HEK293 (cell line): ENCODE results near the gene CHCHD5.

Experiments used
- CTCF ChIP-seq: fragments of 450-650 bp; formaldehyde crosslinking; IDR thresholded peaks from 2 replicates; pipeline ENCODE4 v1.5.1; 2016; ENCODE audit warnings: missing biosample characterization, missing genetic modification characterization
- EGR2 ChIP-seq: fragments of 450-650 bp; formaldehyde crosslinking; IDR thresholded peaks from 2 replicates; pipeline ENCODE4 v1.5.1; 2016; ENCODE audit warnings: low read depth, missing biosample characterization, missing genetic modification characterization
- HOXD13 ChIP-seq: sonication (generic); formaldehyde crosslinking; IDR thresholded peaks from 2 replicates; pipeline ENCODE4 v1.8.0; 2022; ENCODE audit warnings: missing genetic modification reagents, borderline replicate concordance
- KLF16 ChIP-seq: fragments of 450-650 bp; formaldehyde crosslinking; IDR thresholded peaks from 2 replicates; pipeline ENCODE4 v1.5.1; 2017; ENCODE audit warnings: missing biosample characterization, missing genetic modification characterization
- TRIM28 ChIP-seq: IDR thresholded peaks from 2 replicates; pipeline ENCODE4 v1.6.1; 2011; ENCODE audit warnings: low read length, control low read depth, borderline replicate concordance
- ZBTB10 ChIP-seq: fragments of 450-650 bp; formaldehyde crosslinking; IDR thresholded peaks from 2 replicates; pipeline ENCODE4 v1.5.1; 2016; ENCODE audit warnings: missing biosample characterization, missing genetic modification characterization
- ZBTB49 ChIP-seq: fragments of 450-650 bp; formaldehyde crosslinking; IDR thresholded peaks from 2 replicates; pipeline ENCODE4 v1.5.1; 2016; ENCODE audit warnings: missing biosample characterization, missing genetic modification characterization, low read depth
- ZNF146 ChIP-seq: fragments of 450-650 bp; formaldehyde crosslinking; IDR thresholded peaks from 2 replicates; pipeline ENCODE4 v1.5.1; 2016; ENCODE audit warnings: missing biosample characterization, missing genetic modification characterization
- ZNF24 ChIP-seq: fragments of 450-650 bp; formaldehyde crosslinking; IDR thresholded peaks from 2 replicates; pipeline ENCODE4 v1.5.1; 2016; ENCODE audit warnings: missing biosample characterization, missing genetic modification characterization
- ZNF274 ChIP-seq, 2 experiments: fragments of 200-500 bp in 1 of 2; fragments of 450-650 bp in 1 of 2; sonication (Bioruptor generic) in 1 of 2; formaldehyde crosslinking in 1 of 2; IDR thresholded peaks; 2 replicates each; pipeline versions ENCODE4 v1.5.1 to v1.6.1; 2014 to 2016; ENCODE audit warnings: borderline replicate concordance in 1 of 2, inconsistent platforms in 1 of 2, low read length in 1 of 2, missing biosample characterization in 1 of 2, missing genetic modification characterization in 1 of 2
- ZNF488 ChIP-seq: fragments of 450-650 bp; formaldehyde crosslinking; IDR thresholded peaks from 2 replicates; pipeline ENCODE4 v1.5.1; 2016; ENCODE audit warnings: missing biosample characterization, missing genetic modification characterization
- ZNF518A ChIP-seq: fragments of 450-650 bp; formaldehyde crosslinking; conservative IDR thresholded peaks from 2 replicates; pipeline ENCODE4 v1.5.1; 2016; ENCODE audit warnings: low read depth, missing biosample characterization, missing genetic modification characterization
- ZNF561 ChIP-seq: fragments of 450-650 bp; IDR thresholded peaks from 2 replicates; pipeline ENCODE4 v1.5.1; 2018; ENCODE audit warnings: missing biosample characterization, missing genetic modification characterization, borderline replicate concordance
- TF ChIP-seq, protein P1 (sequence below): fragments of 450-650 bp; formaldehyde crosslinking; IDR thresholded peaks from 2 replicates; pipeline ENCODE4 v1.5.1; 2016; ENCODE audit warnings: missing biosample characterization, missing genetic modification characterization

- no peak for TF ChIP-seq CTCF (tag by site-specific recombination)
- no peak for TF ChIP-seq ZBTB10 (tag by site-specific recombination)
- no peak for TF ChIP-seq EGR2 (tag by site-specific recombination)
- no peak for TF ChIP-seq ZBTB49
- TF ChIP-seq, protein P1, sequence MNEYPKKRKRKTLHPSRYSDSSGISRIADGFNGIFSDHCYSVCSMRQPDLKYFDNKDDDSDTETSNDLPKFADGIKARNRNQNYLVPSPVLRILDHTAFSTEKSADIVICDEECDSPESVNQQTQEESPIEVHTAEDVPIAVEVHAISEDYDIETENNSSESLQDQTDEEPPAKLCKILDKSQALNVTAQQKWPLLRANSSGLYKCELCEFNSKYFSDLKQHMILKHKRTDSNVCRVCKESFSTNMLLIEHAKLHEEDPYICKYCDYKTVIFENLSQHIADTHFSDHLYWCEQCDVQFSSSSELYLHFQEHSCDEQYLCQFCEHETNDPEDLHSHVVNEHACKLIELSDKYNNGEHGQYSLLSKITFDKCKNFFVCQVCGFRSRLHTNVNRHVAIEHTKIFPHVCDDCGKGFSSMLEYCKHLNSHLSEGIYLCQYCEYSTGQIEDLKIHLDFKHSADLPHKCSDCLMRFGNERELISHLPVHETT, result no peak
- TF ChIP-seq KLF16 (tag by site-specific recombination), result no peak
- TF ChIP-seq ZNF24 (tag by site-specific recombination), result no peak
- no peak for TF ChIP-seq ZNF518A (tag by site-specific recombination)
- TF ChIP-seq TRIM28, result no peak
- no peak for TF ChIP-seq ZNF561 (tag by site-specific recombination)
- TF ChIP-seq ZNF274 (IDR thresholded peaks at IDR 0.05; ENCODE audit: low read length), result no peak
- no peak for TF ChIP-seq ZNF274 (tag by site-specific recombination; IDR thresholded peaks at IDR 0.05; ENCODE audit: borderline replicate concordance)
- TF ChIP-seq ZNF488 (tag by site-specific recombination), result no peak
- TF ChIP-seq HOXD13 (CRISPR knock-in tag), result no peak
- TF ChIP-seq ZNF146, result no peak
These were observed 34.0 kb downstream of the CHCHD5 start for GRCh38 chr2:112618383-112618782.
